ENCODE results near the gene SLC9A9.

Gene SLC9A9

DNA sequence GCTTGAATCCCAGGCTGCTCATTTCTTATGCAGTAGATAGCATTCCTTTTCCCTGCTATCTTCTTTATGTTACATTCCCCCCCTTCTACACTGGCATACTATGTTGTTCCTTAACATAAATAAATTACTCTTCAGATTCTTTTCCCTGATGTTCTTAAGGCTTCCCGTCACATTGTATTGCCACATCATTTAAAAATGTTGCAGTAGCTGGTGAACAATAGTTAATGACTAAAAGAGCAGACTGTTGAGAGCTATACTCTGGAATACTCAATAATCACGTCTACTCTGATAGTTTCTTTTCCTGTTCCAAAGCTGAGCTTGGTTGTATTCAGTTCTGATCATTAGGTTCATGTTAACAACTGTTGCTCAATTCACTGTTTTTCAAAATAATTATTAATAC, 508.8 kb downstream of the SLC9A9 start:
- DNase-seq, result no peak

DNA sequence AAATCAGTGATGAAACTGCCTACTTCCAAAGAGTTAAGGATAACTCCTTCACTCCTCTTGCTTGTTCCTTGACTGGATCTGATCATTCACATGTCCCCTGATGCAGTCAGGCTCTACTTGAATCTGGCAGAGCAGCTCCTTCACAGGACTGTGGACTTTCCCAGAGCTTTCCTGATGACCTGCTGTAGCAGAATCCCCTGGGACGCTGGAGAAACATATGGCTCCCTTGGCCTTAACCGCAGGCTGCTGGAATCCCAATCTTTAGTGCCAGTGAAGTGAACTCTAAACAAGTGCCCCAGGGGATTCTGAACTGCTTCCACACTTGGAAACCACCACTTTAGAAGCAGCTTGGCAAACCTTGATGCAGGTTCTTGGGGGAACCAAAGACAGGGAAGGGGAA, 510.9 kb downstream of the SLC9A9 start:
- DNase-seq, result no peak

DNA sequence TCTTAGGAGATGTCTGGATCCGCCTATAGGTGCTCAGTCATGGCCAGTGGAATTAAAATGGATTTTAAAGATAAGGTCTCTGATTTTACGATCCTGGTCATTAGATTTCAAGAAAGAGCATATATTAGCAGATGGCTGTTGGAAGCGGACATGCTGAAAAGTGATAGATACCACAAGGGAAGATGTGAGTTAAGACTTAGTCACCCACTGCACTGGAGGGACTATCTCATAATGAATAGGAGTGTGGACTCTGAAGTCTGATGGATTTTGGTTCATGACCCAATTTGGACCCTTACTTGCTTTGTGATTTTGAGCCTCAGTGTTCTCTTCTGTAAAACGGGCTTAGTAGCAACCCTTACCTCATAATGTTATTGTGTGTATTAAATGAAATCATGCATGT, 514.0 kb downstream of the SLC9A9 start:
- no peak for DNase-seq

DNA sequence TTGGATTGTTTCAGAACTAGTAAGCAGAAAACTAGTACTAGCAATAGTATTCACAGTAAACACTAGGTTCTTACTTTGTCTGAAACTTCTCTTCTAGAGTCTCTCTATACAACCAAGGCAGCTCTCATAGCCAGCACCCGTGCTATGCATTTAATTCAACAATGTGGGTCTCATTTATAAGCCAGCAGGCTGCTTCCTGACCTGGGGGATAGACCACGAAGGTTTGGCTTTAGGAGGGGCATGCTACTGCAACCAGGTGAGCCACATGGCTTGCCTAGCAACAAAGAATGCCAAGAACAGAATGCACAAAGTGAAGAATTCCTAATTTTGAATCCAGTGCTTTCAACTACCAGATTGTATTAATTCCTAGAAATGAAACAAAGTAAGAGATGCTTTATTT, 514.9 kb downstream of the SLC9A9 start:
- no peak for DNase-seq

DNA sequence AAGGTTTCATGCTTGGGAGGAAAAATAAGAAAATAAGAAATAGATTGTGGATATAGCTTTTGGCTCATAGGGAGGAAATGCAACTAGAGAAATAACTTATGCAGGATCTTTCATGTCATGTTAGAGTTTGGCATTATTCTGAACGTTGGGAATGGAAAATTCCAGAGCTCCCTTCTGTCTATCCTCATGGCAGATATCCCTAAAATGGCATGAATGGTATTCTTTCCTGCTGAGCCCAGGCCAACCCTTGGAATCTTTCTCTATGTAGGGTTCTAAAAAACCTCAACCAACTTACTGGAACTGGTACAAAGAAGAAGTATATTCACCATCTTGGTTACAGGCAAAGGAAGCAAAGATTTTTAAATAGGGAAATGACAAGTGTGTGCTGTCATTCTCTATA, 516.2 kb downstream of the SLC9A9 start:
- DNase-seq, result no peak

DNA sequence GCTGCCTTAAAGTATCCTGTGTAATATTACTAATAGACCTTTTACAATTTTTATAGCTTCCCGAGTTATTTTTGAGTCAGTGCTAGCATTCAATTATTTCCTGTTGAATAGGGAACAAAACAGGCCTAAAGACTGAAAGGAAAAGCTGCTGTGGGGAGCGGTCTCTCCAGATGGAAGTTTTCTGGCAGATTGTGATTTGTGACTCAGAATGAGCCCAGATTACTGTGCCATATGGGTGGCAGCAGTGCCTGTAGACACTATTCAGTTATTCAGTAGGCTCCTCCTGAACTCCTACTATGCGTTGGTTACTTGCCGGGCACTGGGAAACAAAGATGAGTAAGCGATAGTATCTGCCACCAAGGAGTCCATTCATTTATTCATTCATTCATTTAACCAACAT, 516.9 kb downstream of the SLC9A9 start:
- DNase-seq, result no peak

DNA sequence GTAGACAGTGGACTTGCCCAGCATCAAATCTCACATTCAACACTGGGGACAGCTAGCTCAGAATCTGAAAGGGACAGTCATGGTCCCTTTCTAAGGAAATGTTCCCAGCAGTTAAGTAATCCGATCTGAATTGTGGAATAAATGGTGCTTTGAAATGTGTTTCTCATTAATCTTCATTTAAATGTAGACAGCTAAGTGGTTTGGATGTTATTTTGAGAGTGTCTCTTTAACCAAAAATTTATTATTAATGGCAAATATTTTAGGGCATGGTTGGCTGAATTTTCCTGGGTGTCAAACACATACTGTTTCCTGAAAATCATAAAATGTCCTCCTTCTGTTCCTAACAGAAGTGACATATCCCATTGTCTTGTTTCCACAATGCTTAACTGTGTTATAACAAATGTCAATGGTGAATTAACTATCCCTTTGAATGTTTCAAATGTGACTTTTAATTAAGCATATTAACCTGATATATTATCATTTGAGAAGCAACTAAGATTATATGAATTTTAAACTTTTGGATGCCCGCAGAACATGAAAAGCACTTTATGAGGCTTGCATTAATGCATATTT, 517.9 kb downstream of the SLC9A9 start:
- DNase-seq, result no peak

DNA sequence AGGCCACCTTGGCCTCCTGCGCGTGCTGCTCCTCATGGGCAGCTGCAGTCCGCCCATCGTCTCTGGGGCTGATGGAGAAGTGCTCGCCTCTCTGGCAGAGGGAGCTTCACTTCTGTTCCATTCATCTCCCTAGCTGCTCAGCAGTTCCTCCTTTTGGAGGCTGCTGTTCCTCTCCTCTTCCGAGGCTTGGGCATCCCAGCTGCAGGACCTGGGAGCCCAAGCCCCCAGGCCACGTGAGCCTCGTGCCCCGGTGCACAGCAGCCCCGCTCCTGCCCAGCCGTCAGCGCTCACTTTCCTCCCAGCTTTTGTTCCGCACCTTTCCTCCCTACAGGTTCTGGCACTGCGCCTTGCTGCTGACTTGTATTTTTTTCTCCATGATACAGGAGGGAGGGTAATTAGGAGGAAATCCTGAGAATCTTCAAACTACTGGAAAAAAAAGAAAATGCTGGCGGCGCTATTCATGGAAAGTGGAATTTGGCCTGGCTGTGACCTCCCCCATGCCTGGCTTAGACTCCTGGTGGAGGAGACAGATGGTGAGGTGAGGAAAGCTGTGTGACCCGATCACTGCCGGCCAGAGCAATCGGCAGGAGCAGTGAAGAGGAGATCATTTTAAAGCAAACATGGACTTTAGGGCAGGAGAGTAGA, 518.6 kb downstream of the SLC9A9 start:
- no peak for DNase-seq

DNA sequence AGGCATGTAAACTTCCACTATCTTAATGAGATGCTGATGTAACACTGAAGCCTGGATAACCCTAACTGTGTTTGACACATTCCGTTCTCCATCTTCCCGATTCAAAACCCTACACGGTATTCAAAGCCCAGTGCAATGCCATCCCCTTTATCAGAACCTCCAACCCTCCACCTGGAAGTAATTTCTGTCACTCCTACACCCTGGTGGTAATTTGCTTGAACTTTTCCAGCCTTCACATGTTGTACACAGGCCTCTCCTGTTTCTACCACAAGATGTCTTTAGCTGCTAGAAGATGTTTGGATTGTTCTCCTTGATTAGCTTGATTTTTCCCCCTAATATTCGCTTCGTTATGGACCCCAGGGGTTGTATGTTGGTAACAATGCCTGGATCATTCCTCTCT, 519.8 kb downstream of the SLC9A9 start:
- DNase-seq, result no peak

DNA sequence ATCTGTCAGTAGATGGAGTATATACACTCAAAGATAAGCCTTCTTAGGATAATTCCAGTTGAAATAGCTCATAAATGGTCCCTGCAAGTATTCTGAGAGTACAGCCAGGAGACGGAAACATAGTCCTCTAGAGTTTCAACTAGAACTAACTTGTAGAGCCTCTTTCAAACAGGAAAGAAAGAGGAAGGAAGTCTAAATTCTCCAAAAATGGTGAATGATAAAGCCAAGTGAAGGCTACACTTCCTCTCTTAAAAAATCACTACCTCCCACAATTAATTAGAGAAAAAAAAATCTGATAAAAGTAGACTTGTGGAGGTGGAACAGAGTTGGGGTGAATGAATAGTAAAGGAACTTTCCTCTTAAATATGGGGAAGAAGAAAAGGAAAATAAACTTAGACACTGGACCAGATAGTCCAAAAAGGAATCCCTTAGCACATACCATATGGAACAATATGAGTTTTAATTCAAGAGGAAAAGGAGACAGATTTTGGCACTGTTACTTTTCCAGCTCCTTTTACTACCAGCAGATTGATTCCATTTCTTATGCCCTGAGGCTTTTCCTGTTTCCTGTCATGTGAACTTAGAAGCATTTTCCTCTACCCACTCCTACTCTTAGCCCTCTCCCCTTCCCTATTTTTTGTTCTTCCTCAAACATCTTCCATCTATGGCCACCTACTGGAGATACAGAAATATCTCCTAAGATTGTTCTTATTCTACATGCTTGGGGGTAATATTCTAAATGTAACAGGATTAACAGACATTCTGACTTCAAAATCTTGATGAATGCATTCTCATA, 521.1 kb downstream of the SLC9A9 start:
- no peak for DNase-seq

DNA sequence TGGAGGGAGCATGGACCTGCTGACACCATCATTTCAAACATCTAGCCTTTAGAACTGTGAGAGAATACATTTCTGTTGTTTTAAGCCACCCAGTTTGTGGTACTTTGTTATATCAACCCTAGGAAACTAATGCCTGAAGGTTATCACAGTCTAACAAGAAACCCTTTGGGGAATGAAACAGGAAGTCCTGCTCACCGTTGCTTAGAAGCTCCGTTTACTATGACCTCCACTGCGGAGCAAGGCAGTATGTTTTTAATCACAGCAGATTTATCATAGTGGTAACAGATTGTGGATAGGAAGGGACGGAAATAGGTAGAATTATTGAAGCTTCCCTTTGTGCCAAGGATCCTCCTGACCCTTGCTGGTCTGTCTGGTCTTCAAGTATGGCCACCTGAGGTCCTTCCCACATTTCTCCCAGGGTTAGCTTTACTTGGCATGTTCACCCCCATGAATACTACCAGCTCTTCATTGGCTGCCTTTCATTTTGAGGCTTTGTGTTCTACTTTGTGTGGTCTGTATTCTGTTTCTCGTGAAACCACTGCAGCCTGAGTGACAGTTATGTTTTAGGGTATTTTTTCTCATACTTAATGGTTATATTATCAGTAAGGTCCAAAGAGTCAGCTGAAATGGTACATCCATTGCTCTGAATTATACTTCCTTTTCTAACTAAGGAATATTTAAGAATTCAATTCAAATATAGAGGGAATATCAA, 527.1 kb downstream of the SLC9A9 start:
- DNase-seq, result no peak

DNA sequence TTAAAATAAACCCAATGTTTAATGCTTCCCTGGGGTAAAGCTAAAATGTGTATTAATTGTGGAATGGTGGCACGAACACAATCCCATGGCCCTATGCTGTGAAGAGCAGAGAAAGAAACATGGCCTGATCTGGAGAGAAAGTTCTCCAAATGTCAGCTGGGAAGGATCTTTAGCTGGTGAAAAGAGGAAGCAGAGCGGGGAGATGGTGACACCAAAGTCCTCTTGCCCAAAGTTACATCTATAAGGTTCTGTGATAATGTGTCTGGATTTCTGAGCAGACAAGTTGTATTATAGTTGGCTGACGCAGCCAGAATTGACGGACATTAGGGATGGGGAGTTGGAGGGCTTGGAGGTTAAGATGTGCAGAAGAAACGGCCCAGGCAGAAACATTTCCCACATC, 532.5 kb downstream of the SLC9A9 start:
- DNase-seq, result no peak

DNA sequence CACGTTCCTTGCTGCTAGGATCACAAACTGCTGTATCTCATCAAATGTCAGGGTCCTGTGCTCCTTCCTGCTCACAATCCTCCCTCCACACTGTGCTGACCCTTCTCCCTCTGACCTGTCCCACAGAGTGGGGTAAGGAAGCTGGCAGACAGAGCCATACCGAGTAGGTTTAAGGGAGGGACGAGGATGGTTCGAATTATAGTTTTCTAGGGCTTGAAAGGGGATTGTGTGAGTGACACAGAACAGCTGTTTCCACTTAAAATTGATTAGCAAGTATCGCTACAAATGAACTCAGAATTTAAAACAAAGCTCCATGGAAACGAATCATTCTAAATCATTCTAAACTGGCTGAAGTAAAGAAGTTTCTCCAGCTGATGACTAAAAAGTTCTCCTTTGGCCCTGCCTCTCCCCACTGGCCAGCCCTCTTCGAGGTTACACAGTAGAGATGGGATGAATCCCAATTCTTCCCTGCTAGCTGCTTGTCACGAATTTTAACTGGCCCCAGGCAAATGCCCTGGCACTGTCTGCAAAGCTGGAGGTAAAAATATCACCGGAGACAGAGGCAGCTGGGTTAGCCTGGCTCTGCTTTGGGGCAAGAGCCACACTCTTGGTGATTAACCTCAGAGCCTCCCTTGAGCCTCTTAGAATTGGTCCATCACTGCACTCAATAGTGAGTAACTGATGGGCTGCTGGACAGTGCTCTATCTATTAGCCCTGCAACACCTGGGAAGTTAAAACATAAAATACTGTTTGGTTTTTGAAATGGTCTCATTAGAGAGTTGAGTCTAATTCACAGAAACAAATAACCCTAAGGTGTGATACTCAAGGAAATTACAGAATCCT, 533.8 kb downstream of the SLC9A9 start:
- no peak for DNase-seq

DNA sequence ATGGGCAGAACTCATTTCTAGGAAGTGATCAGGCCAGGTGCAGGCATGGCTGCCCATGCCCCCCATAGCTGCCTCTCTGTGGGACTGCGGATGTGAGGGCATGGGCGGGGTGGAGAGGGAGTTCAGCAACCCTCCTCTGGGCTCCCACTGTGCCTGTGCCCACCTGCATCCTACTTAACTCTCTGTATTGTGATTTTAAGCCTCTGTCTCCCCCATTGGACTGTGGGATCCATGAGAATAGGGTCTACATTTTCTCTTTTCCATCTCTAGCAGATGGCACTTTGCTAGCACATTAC, 534.4 kb downstream of the SLC9A9 start:
- no peak for DNase-seq

DNA sequence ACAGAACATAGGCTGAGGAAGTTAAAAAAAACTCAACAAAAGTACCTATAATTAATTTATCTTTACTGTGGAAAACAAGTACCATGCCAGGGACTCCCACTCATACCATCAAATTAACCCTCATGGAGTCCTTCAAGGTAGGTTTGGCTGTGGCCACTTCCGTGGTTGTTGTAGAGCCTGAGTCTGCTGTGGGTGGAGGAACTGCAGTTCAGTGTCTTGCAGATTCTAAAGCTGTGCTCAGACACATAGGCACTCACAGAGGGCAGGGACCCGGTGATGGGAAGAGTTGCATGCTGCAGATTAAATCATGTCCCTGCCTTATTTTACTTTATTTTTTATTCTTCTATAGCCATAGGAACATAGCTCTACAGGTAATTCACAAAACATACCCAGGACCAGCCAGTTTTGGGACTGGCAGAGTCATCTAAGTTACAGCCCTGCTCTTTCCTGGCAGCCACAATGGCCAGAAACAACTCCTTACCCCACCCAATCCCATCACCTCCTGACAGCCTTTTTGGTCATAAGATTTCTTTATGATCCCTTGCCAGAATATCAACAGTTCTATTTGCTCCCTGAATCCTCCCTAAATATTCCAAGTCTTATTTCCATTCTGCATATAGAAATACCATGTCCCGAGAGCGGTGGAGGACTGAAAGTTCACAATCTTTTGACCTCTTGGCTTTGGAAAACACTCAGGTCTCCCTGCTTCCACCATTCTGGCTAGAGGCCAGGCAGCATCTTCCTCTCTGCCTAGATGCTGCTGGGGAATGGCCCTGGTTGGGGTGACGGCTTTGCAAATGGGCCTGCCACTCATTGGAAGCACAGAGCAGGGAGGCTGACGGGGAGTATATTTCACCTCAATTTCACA, 535.0 kb downstream of the SLC9A9 start:
- DNase-seq, result no peak

DNA sequence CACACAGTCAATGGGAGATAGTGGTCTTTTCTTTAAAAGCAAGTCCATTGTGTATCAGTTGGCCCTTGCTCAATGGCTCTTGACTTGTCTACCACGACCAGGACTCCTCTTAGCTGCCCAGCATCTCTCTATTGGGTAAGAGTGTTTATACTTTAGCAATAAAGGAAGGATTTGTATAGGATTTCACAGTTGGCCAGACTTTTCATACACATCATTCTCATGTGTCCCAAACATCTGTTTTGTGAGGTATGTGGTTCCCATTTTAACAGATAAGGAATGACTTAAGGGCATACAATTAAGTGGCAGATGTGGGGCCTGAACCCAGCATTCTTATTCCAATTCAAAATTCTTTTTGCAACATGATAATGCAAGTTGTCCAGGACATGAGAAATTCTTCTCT, 537.2 kb downstream of the SLC9A9 start:
- DNase-seq, result no peak

DNA sequence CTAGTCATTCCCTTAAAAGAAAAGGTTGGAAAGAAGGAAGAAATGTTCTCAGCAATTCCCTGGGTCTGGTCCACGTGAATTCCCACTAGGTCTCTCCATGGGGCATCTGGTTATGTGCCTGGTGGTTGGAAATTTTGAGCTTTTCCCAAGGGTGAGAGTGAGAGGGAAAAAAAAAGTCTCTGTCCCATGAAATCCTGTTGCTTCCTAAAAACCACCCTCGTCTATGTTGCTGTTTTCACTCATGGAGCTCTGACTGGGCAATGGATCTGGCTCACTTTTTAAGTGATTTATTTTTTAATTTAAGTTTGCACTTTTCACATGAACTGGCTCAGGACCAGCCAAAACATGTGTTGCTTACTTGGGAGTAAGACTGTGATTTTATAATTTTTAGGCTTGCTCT, 538.6 kb downstream of the SLC9A9 start:
- no peak for DNase-seq

DNA sequence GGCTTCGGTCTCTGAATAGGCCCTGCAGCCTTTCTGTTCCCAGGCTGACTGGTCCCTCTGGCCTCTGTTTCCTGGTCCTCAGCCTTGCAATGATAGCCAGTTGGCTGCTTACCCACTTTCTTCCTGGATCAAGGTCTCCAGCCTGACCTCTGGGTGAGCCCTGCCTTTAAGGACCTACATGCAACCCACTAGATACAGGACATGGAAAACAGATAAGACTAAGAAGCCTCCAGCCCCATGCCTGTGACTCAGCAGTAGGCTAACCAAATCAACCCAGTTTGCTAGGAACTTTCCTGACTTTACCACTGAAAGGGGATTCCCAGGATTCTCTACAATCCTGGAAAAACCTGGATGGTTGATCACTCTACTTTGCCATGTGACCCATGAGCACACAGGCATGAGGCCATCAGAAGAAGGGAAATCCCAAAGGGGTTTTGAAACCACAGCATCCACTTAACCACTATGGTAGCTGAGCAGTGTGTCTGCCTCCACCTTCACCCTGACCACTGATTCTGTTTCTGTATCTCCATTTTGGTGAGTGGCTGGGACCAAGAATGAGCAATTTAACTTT, 540.6 kb downstream of the SLC9A9 start:
- no peak for DNase-seq

DNA sequence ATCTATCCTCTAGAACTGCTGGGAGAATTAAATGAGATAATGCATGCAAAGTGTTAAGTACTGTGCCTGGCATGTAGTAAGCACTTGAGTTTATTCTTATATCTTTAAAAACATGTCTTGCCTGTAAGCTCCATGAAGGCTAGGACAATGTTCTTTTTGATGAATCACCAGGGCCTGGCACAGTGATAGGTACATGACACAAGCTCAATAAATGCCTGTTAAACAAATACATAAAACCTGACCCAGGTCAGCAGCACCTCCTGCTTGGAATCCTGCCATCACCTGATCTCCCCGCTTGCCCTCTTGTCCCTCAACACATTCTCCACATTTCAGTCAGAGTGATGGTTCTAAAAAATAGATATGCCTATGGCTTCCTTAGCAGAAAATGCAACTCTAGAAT, 541.9 kb downstream of the SLC9A9 start:
- no peak for DNase-seq

DNA sequence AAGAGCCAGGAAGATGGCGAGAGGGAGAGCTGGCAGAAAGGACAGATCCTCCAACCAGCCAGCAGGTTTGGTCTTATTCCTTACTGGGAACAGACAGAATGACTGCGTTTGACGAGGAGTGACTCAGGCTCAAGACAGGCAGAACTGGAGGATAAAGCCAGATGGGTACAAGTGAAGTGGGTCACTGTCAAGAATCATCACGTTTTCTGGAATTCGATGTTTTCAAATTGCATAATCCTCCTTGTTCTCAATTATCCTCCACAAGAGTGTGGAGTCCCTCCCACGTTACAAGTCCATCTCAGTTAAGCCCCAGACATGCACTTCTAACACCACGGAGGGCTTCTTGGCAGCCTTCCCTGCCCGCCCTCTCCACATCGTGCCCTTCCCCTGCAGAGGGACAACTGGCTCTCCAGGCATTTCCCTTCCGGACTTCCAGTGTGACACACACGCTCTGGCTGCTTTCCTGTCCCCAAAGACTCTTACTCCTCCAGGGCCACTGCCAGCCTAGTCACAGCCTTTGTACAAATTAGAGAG, 545.6 kb downstream of the SLC9A9 start:
- DNase-seq, result no peak
